Measurements from ENCODE around the gene UBAC2.

- TF ChIP-seq, protein P1, sequence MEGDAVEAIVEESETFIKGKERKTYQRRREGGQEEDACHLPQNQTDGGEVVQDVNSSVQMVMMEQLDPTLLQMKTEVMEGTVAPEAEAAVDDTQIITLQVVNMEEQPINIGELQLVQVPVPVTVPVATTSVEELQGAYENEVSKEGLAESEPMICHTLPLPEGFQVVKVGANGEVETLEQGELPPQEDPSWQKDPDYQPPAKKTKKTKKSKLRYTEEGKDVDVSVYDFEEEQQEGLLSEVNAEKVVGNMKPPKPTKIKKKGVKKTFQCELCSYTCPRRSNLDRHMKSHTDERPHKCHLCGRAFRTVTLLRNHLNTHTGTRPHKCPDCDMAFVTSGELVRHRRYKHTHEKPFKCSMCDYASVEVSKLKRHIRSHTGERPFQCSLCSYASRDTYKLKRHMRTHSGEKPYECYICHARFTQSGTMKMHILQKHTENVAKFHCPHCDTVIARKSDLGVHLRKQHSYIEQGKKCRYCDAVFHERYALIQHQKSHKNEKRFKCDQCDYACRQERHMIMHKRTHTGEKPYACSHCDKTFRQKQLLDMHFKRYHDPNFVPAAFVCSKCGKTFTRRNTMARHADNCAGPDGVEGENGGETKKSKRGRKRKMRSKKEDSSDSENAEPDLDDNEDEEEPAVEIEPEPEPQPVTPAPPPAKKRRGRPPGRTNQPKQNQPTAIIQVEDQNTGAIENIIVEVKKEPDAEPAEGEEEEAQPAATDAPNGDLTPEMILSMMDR (IDR thresholded peaks at IDR 0.05) = no peak
- TF ChIP-seq POLR2AphosphoS5 (IDR thresholded peaks at IDR 0.05) (no peak), POLR2A (IDR thresholded peaks at IDR 0.05) (no peak), EP300 (IDR thresholded peaks at IDR 0.05) (no peak)
Observed at GRCh38 chr13:99356012-99356261, 155.3 kb downstream of the UBAC2 start.

All from suprapubic skin (tissue), 4 donors.